HPDE6-E6E7 (cell line): ENCODE data around the gene B4GALT2.

Source experiments
- DNase-seq: peaks from one replicate; pipeline ENCODE4 v3.0.0; 2011; ENCODE audit warnings: missing footprints; ENCODE audit errors: extremely low spot score

Gene B4GALT2

DNA sequence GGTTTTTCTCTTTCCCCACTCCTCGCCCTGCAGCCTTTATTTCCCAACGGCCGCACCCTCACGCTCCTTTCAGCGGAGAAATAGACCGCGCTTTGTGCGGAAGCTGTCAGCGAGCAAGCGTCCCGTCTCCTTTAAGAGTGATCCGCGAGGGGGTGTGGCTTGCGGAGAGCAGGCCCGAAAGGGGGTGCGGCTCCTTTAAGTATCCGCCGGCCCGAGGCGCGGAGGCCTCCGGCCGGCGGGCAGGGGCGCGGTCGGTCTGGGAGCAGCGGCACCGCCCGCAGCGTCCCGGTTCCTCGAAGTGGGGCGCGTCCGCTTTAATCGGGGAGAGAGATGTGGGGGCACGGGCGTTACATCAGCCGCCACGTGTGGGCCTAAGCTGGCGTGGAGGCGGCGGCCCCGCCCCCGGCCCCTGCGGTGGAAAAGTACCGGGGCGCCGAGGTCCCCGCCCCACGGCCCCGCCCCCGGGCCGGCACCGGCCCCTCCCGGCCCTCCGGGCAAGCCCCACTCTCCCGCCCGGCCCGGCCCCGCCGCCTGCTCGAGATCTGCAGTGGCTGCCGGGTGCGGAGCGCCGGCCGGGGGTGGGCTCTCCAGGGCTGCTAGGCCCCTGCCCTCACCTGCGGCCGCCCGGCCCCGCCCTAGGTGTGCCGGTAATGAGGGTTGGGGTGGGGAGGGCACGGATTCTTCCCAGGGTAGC, 51.0 kb downstream of the B4GALT2 start:
- DNase-seq, result peak; percentile 76

DNA sequence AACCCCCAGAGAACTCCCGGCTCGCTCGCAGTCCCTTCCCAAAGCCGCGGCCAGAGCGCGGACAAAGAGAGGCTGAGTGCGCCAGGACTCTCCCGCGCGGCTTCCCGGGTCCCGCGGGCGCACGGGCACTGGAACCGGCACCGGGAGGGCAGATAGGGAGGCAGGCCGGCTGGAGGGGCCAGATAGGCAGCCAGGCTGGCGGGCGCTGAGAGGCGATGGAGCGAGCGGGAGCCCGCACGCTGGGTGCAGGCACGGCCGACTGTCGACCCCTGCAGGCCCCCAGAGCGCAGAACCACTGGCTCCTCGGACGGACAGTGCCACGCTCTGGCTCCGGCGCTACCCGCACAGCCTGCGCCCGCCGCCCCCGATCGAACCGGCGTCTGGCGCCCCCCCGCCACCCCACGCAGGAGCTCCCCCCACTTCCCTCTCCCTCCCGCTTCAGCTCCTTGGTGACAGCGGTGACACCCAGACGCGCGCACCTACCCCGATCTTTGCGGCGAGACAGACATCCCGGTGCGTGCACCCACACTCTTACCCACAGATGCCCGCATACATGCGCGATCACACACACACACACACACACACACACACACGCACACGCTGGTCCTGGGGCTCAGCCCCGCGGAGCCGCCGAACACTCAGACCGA, 51.7 kb downstream of the B4GALT2 start:
- no peak for DNase-seq

DNA sequence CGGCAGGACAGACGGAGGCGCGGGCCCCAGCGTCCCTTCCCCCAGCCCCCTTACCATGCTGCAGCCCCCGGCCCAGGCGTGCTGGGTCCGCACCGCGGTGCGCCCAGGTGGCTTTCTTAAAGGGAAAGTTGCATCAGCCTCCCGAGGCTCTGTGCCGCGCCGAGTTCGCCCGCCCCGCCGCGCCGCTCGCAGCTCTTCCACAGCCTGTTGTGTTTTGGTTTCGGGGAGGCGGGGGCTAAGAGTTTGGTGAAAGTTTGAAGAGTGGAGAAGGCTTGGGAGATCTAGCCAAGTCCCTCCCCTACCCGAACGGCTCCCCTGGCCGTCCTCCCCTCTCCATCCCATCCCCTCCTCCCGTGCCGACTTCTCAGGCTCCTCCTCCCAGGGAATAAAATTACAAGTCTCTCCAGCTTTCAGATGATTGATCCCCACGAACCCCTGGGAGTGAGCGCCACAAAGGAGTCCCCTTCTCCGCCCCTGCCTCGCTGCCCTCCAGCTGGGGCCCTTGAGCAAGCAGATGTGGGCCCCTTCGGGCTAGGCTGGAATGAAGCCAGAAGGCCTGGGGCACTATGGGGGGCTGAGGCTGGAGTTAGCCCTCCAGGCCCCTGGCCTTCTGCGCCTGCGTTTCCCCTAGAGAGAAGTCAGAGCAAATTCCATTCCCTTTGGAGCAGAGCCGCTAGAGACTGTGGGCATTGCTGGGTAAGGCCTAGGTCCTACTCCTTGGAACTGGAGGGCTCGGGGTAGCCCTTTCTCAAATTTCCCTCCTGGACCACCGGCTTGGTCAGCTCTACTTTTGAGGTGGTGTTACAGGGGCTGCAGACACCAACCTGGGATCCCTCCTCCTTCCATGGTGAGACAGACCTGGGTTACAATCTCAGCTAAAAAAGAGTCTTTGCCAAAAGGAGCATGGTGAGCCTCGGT, 52.5 kb downstream of the B4GALT2 start, which contains the start of gene SLC6A9:
TSS of gene SLC6A9 (minus strand) at position 211 of the 918 bp plus-strand sequence. CDS start 7,185 bp downstream, outside the sequence.
- no peak for DNase-seq

DNA sequence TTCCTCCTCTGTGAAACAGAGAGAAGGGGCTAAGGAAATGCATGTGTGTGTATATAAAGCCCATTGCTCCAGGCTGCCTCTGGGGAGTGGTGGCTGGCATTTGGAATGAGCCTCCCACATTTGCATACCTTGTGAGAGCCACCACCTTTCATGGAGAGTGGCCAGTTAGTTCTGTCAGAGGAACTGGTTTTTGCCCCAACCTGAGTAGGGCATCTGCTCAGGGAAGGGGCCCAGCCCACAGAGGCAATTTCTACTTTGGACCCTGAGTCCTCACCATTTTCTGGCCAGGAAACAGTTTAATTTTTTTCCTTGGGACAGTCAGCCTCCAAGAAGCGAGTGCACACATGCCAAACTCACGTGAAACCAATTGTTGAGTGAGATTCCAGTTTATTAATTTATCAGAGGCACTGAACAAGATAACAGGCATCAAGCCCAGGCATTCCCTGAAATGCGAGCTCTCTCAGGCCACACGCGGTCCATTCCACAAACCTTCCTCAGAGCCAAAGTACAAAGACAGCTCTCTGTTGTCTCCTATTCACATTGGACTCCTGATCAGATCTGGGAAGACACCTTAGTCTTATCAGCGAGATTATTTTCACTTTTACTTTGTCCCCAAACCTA, 53.3 kb downstream of the B4GALT2 start:
- DNase-seq, result no peak

DNA sequence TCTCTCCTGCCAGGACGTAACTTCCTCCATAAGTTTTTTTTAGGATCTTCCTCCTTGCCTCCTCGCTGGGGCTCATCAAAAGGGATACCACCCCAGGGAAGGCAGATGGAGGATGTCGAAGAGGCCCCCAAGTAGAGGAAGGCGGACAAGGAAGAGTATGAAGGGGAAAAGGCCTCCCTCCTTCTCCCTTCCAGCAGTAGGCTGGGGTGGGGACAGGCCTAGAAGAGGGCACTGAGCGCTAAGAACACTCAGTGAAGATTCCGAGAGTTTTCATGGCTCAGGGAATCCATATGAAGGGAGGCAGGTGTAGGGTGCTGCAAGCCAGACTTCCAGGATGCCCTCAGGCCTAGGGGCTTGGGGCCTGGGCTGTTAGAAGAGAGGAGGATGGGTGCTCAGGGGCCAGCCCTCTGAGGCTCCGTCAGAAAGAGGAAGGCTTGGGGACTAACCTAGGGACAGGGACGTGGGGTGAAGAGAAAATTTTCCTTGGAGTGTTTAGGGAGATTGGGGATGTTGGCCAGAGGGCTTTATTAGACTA, 54.1 kb downstream of the B4GALT2 start:
- no peak for DNase-seq

DNA sequence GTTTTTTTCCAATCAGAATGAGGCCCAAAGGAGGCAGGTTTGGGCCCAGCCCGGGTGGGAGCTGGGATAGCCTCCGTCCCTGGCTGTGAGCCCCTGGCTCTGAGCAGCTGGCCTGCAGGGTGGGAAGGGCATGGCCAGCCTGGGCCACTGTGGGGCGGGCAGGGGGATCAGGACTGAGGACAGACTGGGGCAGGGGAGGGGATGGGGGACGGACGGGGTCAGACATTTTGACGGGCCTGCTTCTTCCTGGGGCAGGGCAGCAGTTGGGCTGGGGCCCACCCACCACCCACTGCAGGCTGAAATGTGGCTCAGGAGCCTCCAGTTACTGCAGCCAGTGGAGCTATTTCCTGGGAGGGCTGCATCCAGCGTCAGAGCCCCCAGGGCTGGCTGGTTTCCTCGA, 54.7 kb downstream of the B4GALT2 start:
- DNase-seq, result no peak

DNA sequence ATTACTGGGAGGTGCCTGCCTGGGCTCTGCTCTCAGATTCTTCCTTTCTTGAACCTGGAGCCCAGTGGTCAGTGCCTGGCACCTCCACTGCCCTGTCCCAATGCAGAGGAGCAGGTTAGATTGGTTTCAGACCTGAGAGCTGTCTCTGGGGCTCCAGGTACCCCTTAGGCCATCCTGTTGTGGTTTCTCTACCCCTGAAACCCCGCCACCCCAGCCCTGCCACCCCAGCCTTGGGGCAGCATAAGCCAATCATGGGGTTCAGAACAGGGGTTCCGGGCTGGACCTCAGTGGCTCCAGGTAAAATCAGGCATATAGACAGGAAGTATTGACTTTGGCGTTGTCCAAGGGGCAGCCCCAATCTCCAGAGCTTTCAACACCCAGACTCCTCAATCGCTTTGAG, 55.4 kb downstream of the B4GALT2 start:
- no peak for DNase-seq

DNA sequence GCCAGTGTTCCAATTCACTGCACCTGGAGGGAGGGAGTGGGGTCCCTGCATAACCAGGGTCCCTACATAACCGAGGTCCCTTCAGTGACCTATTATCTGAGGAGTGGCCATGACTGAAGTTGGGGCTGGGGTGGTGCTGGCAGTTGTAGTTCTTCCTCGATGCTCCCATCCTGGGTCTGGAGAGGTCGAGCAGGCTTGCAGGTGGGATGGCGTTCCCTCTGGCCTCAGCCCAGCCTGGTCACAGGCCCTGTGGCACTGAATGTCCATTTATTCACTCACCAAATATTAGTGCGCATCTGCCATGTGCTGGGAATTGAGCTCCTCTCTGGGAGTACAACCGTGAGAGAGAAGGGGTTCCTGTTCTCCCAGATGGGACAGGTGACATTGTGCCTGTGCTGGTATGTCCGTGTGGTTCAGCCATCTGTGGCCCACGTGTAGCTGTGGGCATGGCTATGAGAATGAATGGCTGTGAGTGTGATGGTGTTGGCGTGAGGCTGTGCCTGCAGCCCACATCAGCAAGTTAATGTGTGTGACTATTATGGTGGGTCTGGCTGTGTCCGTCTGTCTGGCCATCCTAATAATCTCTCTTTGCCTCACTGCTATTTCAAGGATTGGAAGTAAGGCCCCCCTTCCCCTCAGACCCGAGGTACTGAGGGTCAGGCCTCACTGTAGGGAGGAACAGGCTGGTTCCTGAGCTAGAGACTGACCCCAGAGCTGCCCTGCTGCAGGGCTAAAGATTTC, 56.1 kb downstream of the B4GALT2 start:
- no peak for DNase-seq

DNA sequence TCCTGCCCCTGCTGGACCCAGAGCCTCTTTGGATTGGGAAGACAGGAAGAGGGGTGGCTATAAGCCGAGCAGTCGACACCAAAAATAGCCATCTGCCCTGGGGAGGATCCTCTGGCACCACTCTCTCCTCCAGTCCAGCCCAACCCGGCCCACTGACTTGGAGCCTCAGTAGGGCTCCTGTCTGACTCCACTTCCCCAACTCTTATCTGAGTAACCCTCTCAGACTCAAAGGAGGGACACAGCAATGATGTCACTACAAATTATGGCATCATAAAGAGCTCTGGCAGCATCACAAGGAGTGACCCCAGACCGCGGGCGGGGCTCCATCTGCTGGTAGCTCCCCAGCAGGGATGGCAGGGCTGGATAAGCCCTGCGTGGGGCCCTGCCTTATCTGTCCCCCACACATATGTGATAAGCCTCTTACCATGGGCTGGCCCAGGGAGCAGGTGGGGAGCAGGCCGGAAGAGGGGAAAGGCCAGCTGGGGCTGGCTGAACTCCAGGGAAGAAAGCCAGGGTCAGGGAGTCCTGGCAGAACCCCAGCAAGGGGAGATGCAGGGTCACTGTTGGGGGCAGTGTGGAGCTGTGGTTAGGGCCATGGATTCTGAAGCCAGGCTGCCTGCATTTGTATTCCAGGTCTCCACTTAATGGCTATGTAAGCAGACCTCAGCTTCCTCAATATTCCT, 56.9 kb downstream of the B4GALT2 start:
- DNase-seq, result no peak

DNA sequence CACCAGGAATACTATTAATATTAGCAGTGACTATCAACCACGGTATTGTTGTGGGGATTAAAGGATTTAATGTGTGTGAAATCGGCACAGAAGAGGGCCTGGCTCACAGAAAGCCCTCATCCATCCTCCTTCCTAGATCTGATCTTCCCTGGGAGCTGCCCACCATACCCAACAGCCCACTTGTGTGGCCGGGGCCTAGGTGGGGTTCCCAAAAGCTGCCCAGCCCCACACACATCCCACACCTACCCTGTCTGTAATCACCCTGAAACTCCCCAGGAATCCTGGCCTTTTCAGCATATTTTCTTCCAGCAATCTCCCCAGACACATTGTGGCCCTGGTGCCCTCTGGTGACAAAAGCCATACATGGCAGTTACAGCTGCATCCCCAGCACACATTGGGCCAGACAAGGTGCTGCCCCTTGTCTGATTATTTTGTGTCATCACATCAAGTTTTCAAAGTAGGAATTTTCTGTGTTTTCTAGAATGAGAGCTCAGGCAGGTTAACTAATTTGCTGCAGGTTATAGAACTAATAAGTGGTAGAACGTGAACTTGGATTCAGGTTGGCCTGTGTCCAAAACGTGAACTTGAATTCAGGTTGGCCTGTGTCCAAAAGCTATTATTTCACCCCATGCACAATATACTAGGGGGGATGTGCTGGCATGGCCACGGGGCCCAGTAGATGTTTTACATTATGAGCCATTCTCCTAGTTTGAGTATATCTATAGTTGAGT, 57.6 kb downstream of the B4GALT2 start:
- peak; percentile 55 for DNase-seq

DNA sequence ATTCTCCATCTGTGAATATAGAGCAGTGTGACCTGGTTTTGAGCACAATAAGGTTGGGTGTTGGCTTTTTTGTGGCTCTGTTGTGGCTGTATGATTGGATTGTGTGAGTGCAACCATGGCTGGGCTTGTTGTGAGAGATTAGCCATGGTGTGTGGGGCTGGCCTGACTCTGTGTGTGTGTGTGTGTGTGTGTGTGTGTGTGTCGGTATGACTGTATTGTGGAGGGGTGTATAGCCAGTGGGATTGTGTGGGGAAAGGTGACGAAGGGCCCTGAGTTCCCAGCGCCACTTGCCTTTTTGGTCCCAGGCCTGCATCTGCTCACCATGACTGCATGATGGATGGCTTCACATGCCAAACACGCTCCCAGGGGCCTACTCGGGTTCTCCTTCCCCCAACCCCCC, 58.1 kb downstream of the B4GALT2 start:
- DNase-seq, result no peak

DNA sequence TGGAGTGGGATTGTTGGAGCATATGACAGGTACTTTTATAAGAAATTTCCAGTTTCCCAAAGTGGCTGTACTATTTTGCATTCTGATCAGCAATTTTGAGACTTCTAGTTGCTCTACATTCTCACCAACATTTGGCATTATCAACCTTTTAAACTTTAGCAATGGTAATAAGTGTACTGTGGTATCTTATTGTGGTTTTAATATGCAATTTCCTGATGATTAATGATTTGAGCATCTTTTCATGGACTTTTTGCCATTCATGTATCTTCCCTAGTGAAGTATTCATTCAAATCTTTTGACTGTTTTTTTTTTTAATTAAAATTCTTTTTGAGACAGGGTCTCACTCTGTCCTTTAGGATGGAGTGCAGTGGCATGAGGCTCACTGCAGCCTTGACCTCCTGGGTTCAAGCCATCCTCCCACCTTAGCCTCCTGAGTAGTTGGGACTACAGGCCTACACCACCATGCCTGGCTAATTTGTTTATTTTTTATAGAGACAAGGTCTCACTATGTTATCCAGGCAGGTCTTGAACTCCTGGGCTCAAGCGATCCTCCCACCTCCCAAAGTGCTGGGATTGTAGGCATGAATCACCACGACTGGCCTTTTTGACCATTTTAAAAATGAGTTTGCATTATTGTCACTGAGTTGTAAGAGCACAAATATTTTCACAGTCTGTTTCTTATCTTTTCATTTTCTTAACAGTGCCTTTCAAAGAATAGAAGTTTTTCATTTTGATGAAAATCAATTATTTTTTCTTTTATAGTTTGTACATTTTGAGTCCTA, 60.1 kb downstream of the B4GALT2 start:
- no peak for DNase-seq

DNA sequence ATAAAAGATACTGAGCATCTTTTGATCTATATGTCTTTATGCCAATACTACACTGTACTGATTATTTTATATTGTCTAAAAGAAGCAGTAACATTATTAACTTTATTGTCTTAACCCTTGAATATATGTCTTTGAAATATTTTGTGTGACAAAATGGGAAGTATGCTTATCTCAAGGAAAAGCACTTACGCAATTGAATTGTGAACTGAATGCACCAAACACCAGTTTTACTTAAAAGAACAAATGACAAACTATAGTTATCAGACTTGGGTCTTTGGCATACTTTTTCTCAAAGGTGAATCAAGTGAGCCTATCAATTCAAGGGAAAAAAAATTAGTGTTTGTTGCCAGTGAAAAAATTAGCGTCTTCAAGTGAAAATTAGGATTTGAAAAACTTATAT, 61.4 kb downstream of the B4GALT2 start:
- no peak for DNase-seq
